COR-L47 (cell line): ENCODE data around the gene ENOX1.
A peak's percentile ranks its signal among the peaks of the same experiment; 100 is the strongest.

Experiments used
- DNase-seq: peaks from one replicate; lab custom pipeline; 2025; lab: John Stamatoyannopoulos, UW

The ENOX1 gene

DNA sequence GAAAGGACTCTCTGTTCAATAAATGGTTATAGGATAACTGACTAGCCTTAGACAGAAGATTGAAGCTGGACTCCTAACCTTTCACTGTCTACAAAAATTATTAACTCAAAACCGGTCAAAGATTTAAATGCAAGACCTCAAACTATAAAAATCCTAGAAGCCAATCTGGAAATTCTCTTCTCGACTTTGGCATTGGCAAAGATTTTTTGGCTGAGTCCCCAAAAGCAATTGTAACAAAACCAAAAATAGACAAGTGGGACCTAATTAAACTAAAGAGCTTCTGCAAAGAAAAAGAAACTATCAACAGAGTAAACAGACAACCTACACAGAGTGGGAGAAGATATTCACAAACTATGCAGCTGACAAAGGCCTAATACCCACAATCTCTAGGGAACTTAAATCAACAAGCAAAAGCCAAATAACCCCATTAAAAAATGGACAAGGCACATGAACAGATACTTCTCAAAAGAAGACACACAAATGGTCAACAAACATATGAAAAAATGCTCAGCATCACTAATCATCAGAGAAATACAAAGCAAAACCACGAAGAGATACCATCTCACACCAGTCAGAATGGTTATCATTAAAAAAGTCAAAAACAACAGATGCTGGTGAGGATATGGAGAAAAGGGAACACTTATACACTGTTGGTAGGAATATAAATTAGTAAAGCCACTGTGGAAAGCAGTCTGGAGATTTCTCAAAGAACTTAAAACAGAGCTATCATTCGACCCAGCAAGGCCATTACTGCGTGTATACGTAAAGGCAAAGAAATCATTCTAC is 497.1 kb downstream of the ENOX1 start:
- DNase-seq = peak; percentile 68

GRCh38 chr13:43286751-43287150 is 500.0 kb downstream of the ENOX1 start:
- DNase-seq = no peak

- DNase-seq = peak; percentile 94
Measured at GRCh38 chr13:43285933-43286597, 500.7 kb downstream of the ENOX1 start.

- no peak for DNase-seq
Measured at GRCh38 chr13:43284162-43284561, 502.6 kb downstream of the ENOX1 start.

- DNase-seq = no peak
Measured at GRCh38 chr13:43279696-43280095, 507.1 kb downstream of the ENOX1 start.

- DNase-seq = no peak
Measured at GRCh38 chr13:43278127-43278526, 508.6 kb downstream of the ENOX1 start.

GRCh38 chr13:43277142-43277541 is 509.6 kb downstream of the ENOX1 start:
- DNase-seq = no peak

- no peak for DNase-seq
Measured at GRCh38 chr13:43274881-43275280, 511.9 kb downstream of the ENOX1 start.

- DNase-seq = no peak
Measured at GRCh38 chr13:43273362-43273761, 513.4 kb downstream of the ENOX1 start.

DNA sequence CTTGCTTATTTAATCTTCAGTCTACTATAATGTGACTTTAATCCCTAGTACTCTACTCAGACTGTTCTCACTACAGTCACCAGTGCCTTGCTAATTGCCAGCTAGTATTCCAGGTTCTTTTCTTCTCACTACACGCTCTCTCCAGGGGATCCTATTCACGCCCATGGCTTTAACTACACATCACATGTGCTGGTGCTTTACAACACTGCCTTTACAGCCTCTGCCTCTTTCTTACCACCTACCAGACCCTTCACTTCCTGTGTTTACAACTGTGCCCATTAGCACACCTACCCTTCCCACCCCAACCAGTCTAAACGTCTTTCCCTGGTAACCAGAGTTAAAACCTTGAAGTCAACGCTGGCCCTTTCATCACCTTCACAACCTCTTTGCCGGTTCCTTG is 513.9 kb downstream of the ENOX1 start:
- peak; percentile 27 for DNase-seq

GRCh38 chr13:43271152-43271551 is 515.6 kb downstream of the ENOX1 start:
- DNase-seq = no peak

GRCh38 chr13:43270130-43270830 is 516.5 kb downstream of the ENOX1 start:
- DNase-seq = no peak

DNA sequence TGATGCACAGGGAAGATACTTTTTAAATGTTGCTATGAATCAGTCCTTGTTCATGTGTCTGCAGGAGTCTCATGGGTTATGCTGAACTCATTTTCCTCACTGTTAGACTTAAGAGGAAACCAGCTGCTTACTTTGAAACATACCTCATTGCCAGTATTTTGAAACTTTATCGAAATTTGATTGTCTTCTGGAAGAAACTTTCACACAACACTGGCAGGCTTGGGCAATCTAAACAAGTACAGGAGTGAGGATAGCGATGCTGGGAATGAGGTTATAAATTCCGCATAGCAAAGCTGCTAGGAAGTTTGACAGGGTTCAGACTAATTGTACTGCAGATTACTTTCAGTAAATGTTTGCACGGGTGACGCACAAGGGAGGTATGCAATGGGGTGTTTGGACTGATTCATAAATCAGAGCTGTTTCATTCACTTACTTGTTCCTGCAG is 517.7 kb downstream of the ENOX1 start:
- no peak for DNase-seq

DNA sequence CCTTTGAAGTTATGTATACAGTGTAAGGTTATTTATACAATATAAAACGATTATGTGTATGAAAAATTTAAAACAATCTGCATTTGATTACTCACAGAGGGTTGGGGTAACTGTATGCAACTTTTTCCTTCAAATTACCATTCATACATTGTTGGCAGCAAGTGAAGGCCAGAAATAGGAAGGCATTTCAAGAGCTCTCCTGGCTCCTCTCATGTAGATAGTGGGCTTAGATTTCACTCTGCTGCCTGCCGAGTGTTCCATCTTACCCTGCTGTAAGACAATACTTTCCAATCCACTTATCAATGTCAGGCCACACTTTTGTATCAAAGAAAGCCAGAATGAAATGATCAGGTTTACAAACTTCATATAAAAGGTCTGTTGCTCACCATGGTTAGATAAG is 518.1 kb downstream of the ENOX1 start:
- DNase-seq = no peak

DNA sequence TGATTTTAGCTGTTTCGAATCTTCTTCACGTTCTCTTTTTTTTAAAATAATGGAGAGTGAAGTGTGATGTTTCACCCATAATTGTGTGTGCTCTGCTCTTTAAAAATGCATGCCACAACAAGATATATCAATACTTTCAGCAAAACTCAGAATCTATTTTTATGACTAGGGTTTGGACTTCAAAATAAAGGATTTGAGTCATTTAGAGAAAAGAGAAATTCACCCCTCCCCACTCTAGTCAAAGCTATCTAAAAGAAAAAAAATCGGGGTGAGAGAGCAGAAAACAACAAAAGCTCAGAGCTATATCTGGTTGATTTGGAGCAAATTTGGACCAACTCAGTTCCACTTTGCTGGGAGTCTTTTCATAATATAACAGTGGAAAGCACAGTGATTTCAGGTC is 518.9 kb downstream of the ENOX1 start:
- DNase-seq = no peak

GRCh38 chr13:43266936-43267615 is 519.7 kb downstream of the ENOX1 start:
- no peak for DNase-seq

DNA sequence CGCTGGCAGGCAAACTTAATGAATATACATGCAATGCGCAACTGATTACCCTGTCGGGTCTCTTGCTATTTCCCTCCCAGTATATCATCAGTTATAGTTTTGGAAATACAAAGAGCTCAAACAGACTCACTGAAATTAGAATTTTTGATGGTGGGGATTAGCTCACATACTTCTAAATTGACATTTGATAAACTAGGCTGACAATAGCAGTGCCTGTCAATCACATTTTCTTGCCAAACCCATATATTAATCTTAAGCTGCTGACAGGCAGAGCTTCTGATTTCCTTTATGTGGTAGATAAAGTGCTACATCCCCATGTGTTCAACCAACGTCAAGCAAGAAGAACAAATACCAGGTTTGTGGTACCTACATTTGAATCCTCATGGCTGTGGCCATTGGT is 521.7 kb downstream of the ENOX1 start:
- DNase-seq = no peak

DNA sequence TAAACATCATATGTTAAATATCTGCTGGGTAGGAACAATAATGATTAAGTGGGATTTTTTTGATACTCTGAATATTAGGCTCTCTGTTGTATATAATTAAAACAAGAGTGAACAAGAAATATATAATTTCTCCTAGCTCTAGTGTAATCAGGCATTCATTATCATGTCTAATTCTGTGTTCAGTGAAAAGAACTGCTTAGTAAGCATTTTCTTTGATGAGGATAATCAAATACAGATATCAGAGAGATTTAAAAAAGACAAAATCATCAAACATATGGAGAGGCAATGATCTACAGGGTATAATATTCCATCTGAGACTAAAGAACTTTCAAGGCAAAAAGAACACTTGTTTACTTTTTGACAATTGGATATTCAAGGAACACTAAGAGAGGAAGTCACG is 522.3 kb downstream of the ENOX1 start:
- DNase-seq = no peak

DNA sequence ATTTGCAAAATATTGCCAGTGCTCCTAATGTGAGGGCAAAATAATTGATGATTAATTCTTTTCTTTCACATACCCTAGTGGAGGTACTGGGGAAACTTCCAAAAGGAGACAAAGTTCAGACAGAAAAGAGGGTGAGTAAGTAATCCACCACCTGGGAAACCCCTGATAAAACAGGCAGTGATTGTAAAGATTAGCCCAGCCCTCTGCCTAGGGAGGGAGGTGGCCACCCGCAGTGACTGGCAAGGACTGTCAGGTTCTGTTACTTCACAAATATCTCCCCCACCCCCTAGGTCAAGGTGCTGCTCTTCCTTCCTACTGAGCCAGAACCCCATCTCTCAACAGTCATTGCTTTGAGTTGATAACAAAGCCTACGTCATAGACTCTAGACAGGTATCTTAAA is 523.7 kb downstream of the ENOX1 start:
- DNase-seq = no peak

DNA sequence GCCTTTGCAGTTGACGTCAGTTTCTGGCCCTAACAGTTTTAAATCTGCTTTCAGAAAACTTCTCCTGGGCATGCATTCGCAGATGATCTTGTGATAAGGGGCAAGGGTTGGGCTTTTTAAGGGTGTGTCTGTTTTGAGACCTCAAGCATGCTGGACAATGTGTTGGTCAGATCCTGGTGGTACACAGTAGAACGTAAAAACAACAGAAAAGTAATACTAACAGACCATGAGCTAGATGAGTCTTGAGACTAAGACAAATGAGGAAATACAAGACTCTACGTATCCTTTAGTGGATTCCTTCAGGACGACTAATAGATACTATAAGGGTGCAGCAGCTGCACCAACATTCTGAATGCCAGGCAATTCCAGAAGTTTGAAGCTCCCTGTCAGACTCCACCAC is 525.8 kb downstream of the ENOX1 start:
- no peak for DNase-seq

GRCh38 chr13:43258771-43259170 is 528.0 kb downstream of the ENOX1 start:
- no peak for DNase-seq

DNA sequence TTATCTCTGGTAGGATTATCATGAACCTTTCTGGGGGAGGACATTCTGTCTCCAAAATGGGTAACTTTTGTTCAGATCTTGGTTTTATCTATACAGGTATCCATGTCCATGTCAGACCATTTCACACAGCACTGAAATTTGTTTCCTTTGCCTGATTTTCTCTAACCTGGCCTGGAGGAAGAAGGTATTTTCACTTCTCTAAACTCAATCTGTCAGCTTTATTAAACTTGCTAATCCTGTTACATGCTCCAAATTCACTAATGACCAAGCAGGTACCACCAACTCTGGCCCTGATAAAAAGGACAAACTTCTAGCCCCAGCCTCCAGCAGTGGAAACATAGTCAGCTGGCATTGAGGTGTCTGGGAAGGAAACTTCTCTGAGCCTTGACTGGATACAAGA is 529.0 kb downstream of the ENOX1 start:
- no peak for DNase-seq
